Liver (tissue), 9 donors: ENCODE data around the gene MYO16. TPM values are rescaled to one million over a fixed set of nuclear protein-coding genes. Genes with fewer than 3 reads are reported as not detected.

Experiments
- DNase-seq: peaks from one replicate; pipeline ENCODE4 v3.0.0-alpha.2; 2017; ENCODE audit warnings: low spot score
- H3K27ac ChIP-seq, 2 donors: one replicate each; pipeline ENCODE4 v1.7.0; 2013; ENCODE audit warnings: inconsistent platforms in 2 of 2, low read length in 2 of 2, control low read depth in 1 of 2, low read depth in 1 of 2, mild to moderate bottlenecking in 1 of 2
- H3K27me3 ChIP-seq, 4 donors: one replicate each; pipeline versions ENCODE4 v1.6.1 to v1.7.0; 2013; ENCODE audit warnings: low read length in 3 of 4, inconsistent platforms in 1 of 4, mild to moderate bottlenecking in 1 of 4, moderate library complexity in 1 of 4; ENCODE audit not compliant: control insufficient read depth in 4 of 4, insufficient read depth in 4 of 4
- H3K36me3 ChIP-seq, 4 donors: one replicate each; pipeline versions ENCODE4 v1.6.1 to v1.7.0; 2013; ENCODE audit warnings: low read length in 3 of 4, mild to moderate bottlenecking in 3 of 4, low read depth in 1 of 4, moderate library complexity in 1 of 4; ENCODE audit not compliant: control insufficient read depth in 4 of 4, insufficient read depth in 3 of 4
- H3K4me1 ChIP-seq, 4 donors: one replicate each; pipeline versions ENCODE4 v1.6.1 to v1.7.0; 2013; ENCODE audit warnings: low read length in 3 of 4, mild to moderate bottlenecking in 3 of 4, moderate library complexity in 1 of 4; ENCODE audit not compliant: control insufficient read depth in 4 of 4, insufficient read depth in 4 of 4
- H3K4me3 ChIP-seq, 3 donors: one replicate each; pipeline versions ENCODE4 v1.6.1 to v1.7.0; 2013; ENCODE audit warnings: low read length in 3 of 3, control low read depth in 1 of 3, low read depth in 1 of 3, mild to moderate bottlenecking in 1 of 3
- H3K9ac ChIP-seq, 2 donors: one replicate each; pipeline ENCODE4 v1.7.0; 2013; ENCODE audit warnings: low read length in 2 of 2, mild to moderate bottlenecking in 2 of 2, moderate library complexity in 2 of 2, control low read depth in 1 of 2, low read depth in 1 of 2
- H3K9me3 ChIP-seq, 4 donors: one replicate each; pipeline versions ENCODE4 v1.6.1 to v1.7.0; 2013; ENCODE audit warnings: low read length in 3 of 4; ENCODE audit not compliant: control insufficient read depth in 4 of 4
- ATF3 ChIP-seq: IDR thresholded peaks from 2 replicates; pipeline ENCODE4 v1.6.1; 2016; ENCODE audit warnings: antibody characterized with exemption
- CTCF ChIP-seq: fragments of 150-350 bp; IDR thresholded peaks from 2 replicates; pipeline ENCODE4 v1.5.1; 2017; ENCODE audit warnings: improper control_type of control experiment, low read depth, low read length; ENCODE audit not compliant: missing input control
- EGR1 ChIP-seq, 2 donors: IDR thresholded peaks; 2 replicates each; pipeline ENCODE4 v1.6.1; 2016 to 2018; ENCODE audit warnings: antibody characterized with exemption in 2 of 2, low read depth in 2 of 2
- FOXA1 ChIP-seq: IDR thresholded peaks from 2 replicates; pipeline ENCODE4 v1.6.1; 2016; ENCODE audit warnings: antibody characterized with exemption
- FOXA2 ChIP-seq: IDR thresholded peaks from 2 replicates; pipeline ENCODE4 v1.6.1; 2016; ENCODE audit warnings: antibody characterized with exemption
- GABPA ChIP-seq, 2 donors: IDR thresholded peaks in 1 of 2; conservative IDR thresholded peaks in 1 of 2; 2 replicates each; pipeline ENCODE4 v1.6.1; 2016; ENCODE audit warnings: antibody characterized with exemption in 2 of 2, mild to moderate bottlenecking in 1 of 2, moderate library complexity in 1 of 2
- HNF4A ChIP-seq, 2 donors: conservative IDR thresholded peaks; 2 replicates each; pipeline ENCODE4 v1.6.1; 2016; ENCODE audit warnings: antibody characterized with exemption in 2 of 2, mild to moderate bottlenecking in 2 of 2
- HNF4G ChIP-seq: IDR thresholded peaks from 2 replicates; pipeline ENCODE4 v1.6.1; 2016; ENCODE audit warnings: antibody characterized with exemption
- JUND ChIP-seq, 2 donors: IDR thresholded peaks; 2 replicates each; pipeline ENCODE4 v1.6.1; 2016; ENCODE audit warnings: antibody characterized with exemption in 2 of 2
- MAX ChIP-seq: IDR thresholded peaks from 2 replicates; pipeline ENCODE4 v1.6.1; 2016; ENCODE audit warnings: antibody characterized with exemption
- NR2F2 ChIP-seq: IDR thresholded peaks from 2 replicates; pipeline ENCODE4 v1.6.1; 2016; ENCODE audit warnings: antibody characterized with exemption
- RAD21 ChIP-seq, 2 donors: IDR thresholded peaks; 2 replicates each; pipeline ENCODE4 v1.6.1; 2016; ENCODE audit warnings: antibody characterized with exemption in 2 of 2, mild to moderate bottlenecking in 2 of 2
- REST ChIP-seq: IDR thresholded peaks from 2 replicates; pipeline ENCODE4 v1.6.1; 2016; ENCODE audit warnings: antibody characterized with exemption, mild to moderate bottlenecking
- RXRA ChIP-seq, 2 donors: IDR thresholded peaks; 2 replicates each; pipeline ENCODE4 v1.6.1; 2017 to 2018; ENCODE audit warnings: antibody characterized with exemption in 2 of 2, mild to moderate bottlenecking in 1 of 2
- SP1 ChIP-seq: IDR thresholded peaks from 2 replicates; pipeline ENCODE4 v1.6.1; 2018; ENCODE audit warnings: antibody characterized with exemption, mild to moderate bottlenecking
- TAF1 ChIP-seq: conservative IDR thresholded peaks from 2 replicates; pipeline ENCODE4 v1.6.1; 2016; ENCODE audit warnings: antibody characterized with exemption, mild to moderate bottlenecking
- YY1 ChIP-seq: IDR thresholded peaks from 2 replicates; pipeline ENCODE4 v1.6.1; 2016; ENCODE audit warnings: antibody characterized with exemption, mild to moderate bottlenecking
- ZBTB33 ChIP-seq: IDR thresholded peaks from 2 replicates; pipeline ENCODE4 v1.6.1; 2016; ENCODE audit warnings: antibody characterized with exemption
- WGBS: extraction: QIAGEN DNeasy Blood & Tissue Kit; methylation state at CpG from one replicate; pipeline ENCODE4 v1.1.7; 2013; 5-methylcytosine and 5-hydroxymethylcytosine counted together
- polyA plus RNA-seq, 2 donors: library from polyadenylated mRNA; stranded (reverse) in 1 of 2; unstranded in 1 of 2; fragments of 200-250 nt in 1 of 2; fragments of >200 nt in 1 of 2; fragmentation: Nextera tagmentation in 1 of 2; extraction: Ambion mirVana in 1 of 2; gene quantifications; one replicate each; pipeline versions ENCODE4 v1.2.1 to v1.2.3, GENCODE V29; 2013 to 2015
- total RNA-seq, 2 donors: library from RNA; depleted of rRNA; stranded (reverse); fragments of >200 nt; gene quantifications; one replicate each; pipeline ENCODE4 v1.2.3, GENCODE V29; 2014
- donor health status: healthy.
- donor health status: healthy.
- donor health status: healthy.
- donor health status: healthy.
- donor health status: healthy.

Gene MYO16
- total and polyA plus RNA-seq, 4 donors: 0.37 to 1.1 (median 0.68) TPM

GRCh38 chr13:109105899-109106298 lies 476.5 kb downstream of the MYO16 start (continued):
- TF ChIP-seq GABPA (IDR thresholded peaks at IDR 0.05 in 1 of 2, conservative IDR thresholded peaks at IDR 0.05 in 1 of 2): no peak
- no peak for TF ChIP-seq FOXA2
- no peak for TF ChIP-seq ATF3
- no peak for TF ChIP-seq SP1
- TF ChIP-seq EGR1 (IDR thresholded peaks at IDR 0.05; ENCODE audit: low read depth in 2 of 2): no peak
- TF ChIP-seq JUND (IDR thresholded peaks at IDR 0.05): no peak
- no peak for TF ChIP-seq TAF1
- no peak for TF ChIP-seq RXRA (IDR thresholded peaks at IDR 0.05)

GRCh38 chr13:109110159-109110558 lies 480.7 kb downstream of the MYO16 start:
- Histone ChIP-seq H3K36me3 (no peaks in the 10 kb centered on the region), H3K4me3 (no peak overlapping the region), H3K27ac (no peak overlapping the region), H3K4me1 (no peaks in the 10 kb centered on the region), H3K9ac (no peak overlapping the region), H3K9me3 (no peaks in the 10 kb centered on the region), H3K27me3 (no peaks in the 10 kb centered on the region)
- 84% methylated on average over 1 of the region's 1 CpG for WGBS
- no peak for DNase-seq
- no peak for TF ChIP-seq FOXA2
- no peak for TF ChIP-seq ZBTB33
- no peak for TF ChIP-seq FOXA1
- no peak for TF ChIP-seq SP1
- no peak for TF ChIP-seq TAF1
- no peak for TF ChIP-seq MAX
- TF ChIP-seq RAD21 (IDR thresholded peaks at IDR 0.05): no peak
- TF ChIP-seq CTCF: no peak
- TF ChIP-seq GABPA (IDR thresholded peaks at IDR 0.05 in 1 of 2, conservative IDR thresholded peaks at IDR 0.05 in 1 of 2): no peak
- TF ChIP-seq RXRA (IDR thresholded peaks at IDR 0.05): no peak
- no peak for TF ChIP-seq HNF4G
- TF ChIP-seq HNF4A (conservative IDR thresholded peaks at IDR 0.05): no peak
- TF ChIP-seq EGR1 (IDR thresholded peaks at IDR 0.05; ENCODE audit: low read depth in 2 of 2): no peak
- no peak for TF ChIP-seq JUND (IDR thresholded peaks at IDR 0.05)

GRCh38 chr13:109111141-109111540 lies 481.7 kb downstream of the MYO16 start:
- Histone ChIP-seq H3K4me1 (no peaks in the 10 kb centered on the region), H3K9me3 (no peaks in the 10 kb centered on the region), H3K4me3 (no peak overlapping the region), H3K9ac (no peak overlapping the region), H3K27me3 (no peaks in the 10 kb centered on the region), H3K27ac (no peak overlapping the region), H3K36me3 (no peaks in the 10 kb centered on the region)
- TF ChIP-seq REST (no peak), GABPA (IDR thresholded peaks at IDR 0.05 in 1 of 2, conservative IDR thresholded peaks at IDR 0.05 in 1 of 2) (no peak), JUND (IDR thresholded peaks at IDR 0.05) (no peak), YY1 (no peak), NR2F2 (no peak), CTCF (no peak), MAX (no peak), FOXA1 (no peak), EGR1 (IDR thresholded peaks at IDR 0.05; ENCODE audit: low read depth in 2 of 2) (no peak), FOXA2 (no peak)
- WGBS: 86% methylated on average over 1 of the region's 1 CpG
- DNase-seq: no peak
